Endometrial microvascular endothelial cells (primary cell): ENCODE data around the gene KIF4A. TPM values are rescaled to one million over a fixed set of nuclear protein-coding genes. Genes with fewer than 3 reads are reported as not detected.
"Not testable (repeated sequence)": the region's sequence is repeated elsewhere in the genome, so short reads cannot be mapped to it uniquely, and the experiment has no call there.

Experiments used
- in situ Hi-C: cut with HindIII; loops from 2 replicates; pipeline ENCODE4 v1.10.0; 2017; ENCODE audit warnings: low sequenced_read_pairs, low pct_unique_long_range_greater_than_20kb; ENCODE audit errors: inconsistent ontology term
- total RNA-seq: library from RNA; depleted of rRNA; stranded (reverse); fragments of >200 nt; gene quantifications from one replicate; pipeline ENCODE4 v1.2.3, GENCODE V29; 2015; ENCODE audit errors: inconsistent ontology term

Gene KIF4A, protein sequence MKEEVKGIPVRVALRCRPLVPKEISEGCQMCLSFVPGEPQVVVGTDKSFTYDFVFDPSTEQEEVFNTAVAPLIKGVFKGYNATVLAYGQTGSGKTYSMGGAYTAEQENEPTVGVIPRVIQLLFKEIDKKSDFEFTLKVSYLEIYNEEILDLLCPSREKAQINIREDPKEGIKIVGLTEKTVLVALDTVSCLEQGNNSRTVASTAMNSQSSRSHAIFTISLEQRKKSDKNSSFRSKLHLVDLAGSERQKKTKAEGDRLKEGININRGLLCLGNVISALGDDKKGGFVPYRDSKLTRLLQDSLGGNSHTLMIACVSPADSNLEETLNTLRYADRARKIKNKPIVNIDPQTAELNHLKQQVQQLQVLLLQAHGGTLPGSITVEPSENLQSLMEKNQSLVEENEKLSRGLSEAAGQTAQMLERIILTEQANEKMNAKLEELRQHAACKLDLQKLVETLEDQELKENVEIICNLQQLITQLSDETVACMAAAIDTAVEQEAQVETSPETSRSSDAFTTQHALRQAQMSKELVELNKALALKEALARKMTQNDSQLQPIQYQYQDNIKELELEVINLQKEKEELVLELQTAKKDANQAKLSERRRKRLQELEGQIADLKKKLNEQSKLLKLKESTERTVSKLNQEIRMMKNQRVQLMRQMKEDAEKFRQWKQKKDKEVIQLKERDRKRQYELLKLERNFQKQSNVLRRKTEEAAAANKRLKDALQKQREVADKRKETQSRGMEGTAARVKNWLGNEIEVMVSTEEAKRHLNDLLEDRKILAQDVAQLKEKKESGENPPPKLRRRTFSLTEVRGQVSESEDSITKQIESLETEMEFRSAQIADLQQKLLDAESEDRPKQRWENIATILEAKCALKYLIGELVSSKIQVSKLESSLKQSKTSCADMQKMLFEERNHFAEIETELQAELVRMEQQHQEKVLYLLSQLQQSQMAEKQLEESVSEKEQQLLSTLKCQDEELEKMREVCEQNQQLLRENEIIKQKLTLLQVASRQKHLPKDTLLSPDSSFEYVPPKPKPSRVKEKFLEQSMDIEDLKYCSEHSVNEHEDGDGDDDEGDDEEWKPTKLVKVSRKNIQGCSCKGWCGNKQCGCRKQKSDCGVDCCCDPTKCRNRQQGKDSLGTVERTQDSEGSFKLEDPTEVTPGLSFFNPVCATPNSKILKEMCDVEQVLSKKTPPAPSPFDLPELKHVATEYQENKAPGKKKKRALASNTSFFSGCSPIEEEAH
- 24.3 TPM for total RNA-seq

DNA sequence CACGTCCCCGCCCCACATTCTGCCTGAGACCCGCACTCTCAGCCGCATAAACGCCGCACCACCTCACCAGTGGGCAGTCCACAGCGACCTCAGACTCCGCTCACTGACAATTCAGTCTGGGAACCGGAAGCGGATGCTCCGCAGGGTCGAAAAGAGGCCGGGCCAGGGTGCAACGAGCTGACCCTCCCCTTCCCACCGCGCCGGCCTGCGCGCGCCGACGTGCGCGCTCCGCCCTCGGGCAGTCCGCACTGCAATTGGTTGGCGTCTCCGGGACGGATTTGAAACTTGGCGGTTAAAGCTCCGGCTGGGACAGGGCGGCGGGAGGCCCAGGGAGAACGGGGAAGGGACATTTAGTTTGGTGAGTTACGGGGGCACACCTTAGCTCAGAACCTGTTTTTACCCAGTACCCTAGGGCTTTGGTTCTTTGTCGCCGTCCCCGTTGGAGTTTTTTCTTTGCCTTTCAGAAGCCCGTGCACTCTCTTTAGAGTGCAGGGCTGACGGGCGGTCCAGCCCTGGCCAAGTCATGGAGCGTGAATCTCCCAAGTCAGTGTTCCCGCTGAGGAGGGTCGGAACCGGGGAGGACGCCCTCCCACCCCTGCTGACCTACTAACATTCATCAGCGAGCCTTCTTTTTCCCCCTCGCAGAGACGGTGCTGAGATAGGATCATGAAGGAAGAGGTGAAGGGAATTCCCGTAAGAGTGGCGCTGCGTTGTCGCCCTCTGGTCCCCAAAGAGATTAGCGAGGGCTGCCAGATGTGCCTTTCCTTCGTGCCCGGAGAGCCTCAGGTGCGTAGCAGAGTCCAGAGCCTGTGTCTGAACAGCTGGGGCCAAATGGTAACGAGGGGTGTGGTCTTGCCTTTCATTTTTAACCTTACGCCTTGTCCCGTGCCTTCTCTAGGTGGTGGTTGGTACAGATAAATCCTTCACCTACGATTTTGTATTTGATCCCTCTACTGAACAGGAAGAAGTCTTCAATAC, at the start of gene KIF4A, which contains the start of gene PDZD11:
Gene KIF4A (plus strand): TSS at position 312 of the 978 bp plus-strand sequence. CDS start 355 bp downstream, at position 667.
Gene PDZD11 (minus strand): TSS at position 135 of the 978 bp plus-strand sequence. CDS start 586 bp downstream, outside the sequence.
- in situ Hi-C loops: no loop called here

DNA sequence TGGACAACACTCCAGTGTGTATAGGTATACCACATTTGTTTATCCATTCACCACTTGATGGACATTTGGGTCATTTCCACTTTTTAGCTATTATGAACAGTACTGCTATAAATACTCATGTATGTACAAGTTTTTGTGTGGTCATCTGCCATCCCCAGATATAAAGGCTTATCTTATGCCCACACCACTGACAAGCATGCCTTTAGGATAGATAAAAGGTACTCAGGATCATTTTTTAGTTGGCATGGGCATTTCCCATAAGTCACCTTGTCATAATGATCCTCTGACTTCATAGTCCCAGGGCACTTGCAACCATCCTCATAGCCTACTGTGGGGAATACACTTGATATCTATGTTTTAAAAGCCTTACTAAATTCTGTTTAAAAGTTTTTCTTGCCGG, 49.2 kb upstream of the KIF4A start:
- in situ Hi-C loops: no loop called here

DNA sequence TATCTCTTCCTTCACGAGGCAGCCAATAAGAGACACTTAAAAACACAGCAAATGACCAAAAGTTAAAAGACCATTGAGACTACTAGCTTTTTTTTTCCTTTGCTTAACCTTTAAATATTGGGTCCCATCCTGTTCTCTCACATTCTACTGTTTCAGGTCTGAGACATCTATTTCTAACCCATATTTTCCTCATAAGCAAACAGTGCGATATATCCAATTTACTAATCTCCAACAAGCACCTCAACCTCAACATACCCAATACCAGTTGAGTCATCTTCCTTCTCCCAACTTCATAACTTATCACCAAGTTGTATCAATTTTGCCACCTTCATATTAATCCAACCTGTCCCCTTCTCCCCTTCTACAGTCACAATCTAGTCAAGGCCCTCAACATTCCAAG, 48.4 kb upstream of the KIF4A start:
- in situ Hi-C loops: no loop called here

DNA sequence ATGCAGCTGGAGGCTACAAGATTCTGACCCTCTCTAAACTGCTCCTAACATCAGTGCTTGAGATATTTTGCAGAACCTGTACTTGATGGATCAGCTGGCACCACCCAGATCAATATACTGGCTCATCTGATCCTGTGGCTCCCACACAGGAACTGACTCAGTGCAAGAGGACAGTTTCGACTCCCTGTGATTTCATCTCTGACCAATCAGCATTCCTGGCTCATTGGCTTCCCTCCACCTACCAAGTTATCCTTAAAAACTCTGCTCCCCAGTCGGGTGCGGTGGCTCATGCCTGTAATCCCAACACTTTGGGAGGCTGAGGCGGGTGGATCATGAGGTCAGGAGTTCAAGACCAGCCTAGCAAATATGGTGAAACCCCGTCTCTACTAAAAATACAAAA, 46.3 kb upstream of the KIF4A start:
- in situ Hi-C loops: not testable (repeated sequence)

DNA sequence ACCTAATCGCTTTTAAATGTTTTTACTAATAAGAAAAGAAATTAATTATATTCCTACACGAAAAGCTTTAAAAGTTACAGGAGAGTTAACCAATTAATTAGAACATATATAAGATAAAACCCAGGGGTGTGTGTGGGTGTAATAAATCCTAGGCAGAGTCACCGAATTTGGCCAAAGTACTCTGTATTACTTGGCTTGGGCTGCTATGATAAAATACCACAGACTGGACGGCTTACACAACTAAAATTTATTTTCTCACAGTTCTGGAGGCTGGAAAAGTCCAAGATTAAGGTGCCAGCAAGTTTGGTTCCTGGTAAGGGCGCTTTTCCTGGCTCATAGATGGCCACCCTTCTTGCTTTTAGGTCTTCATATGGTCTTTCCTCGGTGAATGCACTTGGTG, 45.0 kb upstream of the KIF4A start:
- in situ Hi-C loops: no loop called here

DNA sequence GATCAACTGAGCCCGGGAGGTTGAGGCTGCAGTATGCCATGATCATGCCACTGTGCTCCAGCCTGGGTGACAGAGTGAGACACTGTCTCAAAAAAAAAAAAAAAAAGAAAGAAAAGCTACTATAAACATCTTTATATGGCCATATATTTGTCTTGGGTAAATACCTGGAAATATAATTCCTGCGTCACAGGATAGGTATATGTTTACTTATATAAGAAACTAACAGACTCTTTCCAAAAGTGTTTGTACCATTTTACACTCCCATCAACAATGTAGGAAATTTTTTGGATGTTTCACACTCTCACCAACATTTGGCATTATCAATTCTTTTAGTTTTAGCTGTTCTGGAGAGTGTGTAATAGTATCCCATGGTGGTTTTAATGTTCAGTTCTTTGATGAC, 42.7 kb upstream of the KIF4A start:
- in situ Hi-C loops: no loop called here

DNA sequence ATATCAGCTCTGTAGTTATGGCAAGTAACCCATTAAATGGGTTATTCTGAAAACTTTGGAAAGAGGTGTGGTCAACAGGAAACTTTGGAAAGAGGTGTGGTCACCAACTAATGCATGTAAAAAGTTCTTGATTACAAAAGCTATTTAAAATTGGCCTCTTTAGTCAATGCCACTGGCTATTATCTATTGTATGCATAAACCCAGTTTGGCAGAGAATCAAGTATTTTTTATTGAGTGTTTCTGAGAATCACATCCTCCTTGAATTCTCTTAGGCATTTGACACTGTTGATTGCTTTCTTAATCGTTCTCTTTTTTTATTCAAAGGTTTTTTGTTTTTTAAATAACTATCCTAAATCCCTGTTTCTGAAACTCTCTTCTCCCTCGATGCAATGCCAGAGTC, 37.4 kb upstream of the KIF4A start:
- in situ Hi-C loops: no loop called here

DNA sequence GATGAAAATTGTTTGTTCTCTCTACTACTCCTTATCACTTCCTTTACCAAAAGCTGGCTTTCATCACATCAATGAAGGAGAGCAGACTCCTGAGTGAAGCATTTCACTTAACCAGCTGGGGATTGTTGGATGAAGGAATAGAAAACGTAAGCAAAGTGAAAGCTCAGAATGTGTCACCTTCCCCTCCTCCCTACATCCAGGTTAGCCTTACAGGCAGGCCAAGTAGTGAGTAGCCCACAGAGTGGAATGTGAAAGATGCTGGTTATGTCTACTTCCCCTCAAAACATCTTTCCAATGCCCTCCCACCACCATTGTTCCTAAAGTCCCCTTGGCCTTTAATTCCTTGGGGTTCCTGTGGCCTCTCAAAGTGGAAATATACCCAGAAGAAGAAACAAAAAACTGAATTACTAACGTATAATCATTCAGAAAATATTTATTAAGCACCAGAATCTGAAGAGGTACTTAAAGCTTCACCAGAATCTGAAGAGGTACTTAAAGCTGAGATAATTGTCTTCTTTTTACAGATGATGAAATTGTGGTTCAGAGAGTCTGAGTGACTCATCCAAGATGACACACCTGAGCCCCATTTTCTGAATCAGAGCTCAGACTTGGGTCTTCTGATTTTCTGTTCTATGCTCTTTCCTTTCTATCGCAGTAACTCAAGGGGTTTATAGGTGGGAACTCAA, 36.4 kb upstream of the KIF4A start:
- in situ Hi-C loops: no loop called here

DNA sequence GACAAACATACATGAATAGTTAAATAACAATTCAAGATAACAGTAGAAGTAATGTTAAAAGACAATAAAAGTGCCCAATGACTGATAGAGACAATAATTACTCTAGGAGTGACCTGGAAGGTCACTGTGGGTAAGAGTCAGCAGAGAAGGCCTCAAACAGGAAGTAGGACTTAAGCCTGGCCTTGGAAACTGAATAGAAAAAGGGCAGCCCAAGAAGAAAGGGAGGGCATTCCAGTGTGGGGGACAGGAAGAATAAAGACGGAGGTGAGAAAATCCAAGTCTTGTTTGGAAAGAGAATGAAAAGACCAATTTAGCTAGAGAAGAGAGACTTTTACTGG, 35.9 kb upstream of the KIF4A start:
- in situ Hi-C loops: no loop called here

DNA sequence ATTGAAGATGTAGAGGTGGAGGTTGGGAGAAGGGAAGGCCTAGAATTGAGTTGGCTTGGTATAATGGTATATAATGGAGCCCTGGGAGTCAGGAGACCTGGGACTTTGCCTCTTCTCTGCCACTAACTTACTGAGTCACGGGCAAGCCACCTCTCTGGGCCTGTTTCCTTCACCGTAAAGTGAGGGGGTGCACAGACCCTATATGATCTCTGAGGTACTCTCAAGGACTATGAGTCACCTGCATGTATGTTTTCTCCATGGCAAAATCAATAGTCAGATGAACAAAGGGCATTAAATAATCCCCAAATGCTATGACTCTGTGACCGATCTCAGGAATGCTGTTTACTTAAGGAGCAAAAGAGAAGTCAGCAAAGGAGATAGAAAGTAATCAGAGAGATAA, 35.0 kb upstream of the KIF4A start:
- in situ Hi-C loops: no loop called here

DNA sequence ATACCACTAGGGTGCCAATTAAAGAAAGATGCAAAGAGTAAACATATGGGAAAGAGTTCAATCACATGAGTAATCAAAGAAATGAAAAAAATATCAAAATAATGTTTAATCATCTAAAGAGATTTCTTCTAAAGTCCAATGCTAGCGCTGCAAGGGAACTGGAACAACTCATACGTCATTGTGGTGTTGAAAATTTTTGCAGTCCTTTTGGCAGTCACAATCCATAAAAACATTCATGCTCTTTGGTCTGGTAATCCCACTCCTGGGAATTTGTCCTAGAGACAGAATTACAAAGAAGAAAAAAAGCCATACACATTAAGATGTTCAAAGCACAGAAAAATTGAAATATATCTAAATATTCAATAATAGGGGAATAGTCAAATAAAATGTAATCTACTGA, 34.5 kb upstream of the KIF4A start:
- in situ Hi-C loops: no loop called here

DNA sequence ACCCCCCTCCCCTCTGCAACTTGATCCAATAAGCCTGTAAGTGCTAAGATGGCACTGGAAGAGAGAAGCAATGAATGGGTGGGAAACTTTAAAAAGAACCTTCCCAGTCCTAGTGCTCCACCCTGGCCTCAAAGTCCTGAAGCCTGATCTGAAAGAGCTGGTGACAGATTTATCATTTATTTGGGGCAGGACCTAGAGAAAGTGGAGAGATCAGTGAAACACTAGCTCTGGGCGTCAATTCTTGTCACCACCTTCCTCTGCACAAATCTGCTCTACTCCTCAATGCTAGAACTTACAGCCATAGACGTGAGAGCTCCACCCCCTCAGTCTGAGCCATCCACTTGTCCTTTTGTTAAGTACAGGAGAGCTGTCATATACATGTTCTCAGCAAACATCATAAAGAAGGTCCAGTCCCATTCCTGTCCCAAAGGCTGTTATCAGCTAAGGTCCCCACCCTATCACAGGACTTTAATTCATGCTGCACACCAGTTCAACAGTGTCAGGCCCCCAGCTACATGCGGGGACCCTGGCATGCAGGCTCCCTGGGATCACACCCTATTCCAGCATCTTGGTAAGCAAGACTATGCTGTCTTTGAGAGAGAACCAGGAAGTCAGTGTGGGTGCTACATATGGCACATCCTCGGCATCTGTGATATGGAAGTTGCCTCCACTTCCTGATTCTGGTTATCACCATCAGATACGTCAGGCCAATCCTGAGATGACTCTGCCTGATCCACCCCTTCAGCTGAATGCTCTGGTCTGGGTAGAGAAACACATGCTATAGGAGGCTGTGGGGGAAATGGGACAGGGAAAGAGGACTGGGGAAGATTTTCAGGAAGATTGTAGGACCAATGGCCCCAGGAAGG, 32.2 kb upstream of the KIF4A start:
- in situ Hi-C loops: no loop called here

DNA sequence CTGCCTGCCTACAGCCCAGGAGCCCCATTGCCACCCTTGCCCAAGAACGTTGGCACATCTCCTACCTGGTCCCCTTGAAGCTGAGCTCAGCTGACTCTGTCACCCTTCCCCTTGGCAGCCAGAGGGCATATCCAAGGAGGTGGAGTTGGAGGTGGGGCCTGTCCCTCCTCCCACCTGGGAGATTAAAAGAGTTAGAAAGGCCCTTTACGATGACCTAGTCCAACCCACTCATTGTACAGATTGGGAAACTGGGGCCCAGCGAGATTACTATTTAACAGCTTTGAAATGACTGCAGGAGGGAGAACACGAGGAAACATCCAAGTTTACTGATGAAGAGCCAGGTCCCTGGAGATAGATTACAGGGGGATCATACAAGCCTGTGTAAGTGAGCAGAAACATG, 29.8 kb upstream of the KIF4A start, which contains the start of gene P2RY4:
Gene P2RY4 (minus strand): TSS at position 101 of the 400 bp plus-strand sequence. CDS start 580 bp downstream, outside the sequence.
- in situ Hi-C loops: no loop called here

DNA sequence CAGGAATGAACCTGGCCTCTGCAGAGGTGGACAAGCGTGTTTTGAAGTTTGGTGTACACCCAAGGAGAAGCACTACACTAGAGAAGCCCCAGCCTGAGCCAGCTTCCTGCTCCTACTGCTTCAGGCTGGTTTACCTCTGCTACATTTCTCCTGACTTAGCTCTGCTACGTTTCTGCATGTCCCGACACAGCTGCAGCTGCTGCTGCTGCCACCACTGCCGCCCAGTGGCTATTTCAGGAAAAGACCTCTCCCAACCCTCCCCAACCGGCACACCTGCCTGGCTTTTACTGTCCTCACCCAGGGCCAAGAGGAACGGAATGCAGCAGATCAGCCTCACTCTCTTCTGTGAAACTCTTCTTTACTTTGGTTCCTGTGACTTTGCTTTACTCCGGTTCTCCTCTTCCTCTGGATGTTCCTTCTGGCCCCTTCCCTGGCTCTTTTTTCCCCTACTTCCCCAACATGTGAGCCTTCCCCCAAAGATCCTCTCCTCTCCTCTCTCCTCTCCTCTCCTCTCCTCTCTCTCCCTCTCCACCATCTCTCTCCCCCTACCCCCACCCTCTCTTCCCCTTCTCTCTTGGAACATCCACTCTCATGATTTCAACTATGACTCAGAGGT, 26.8 kb upstream of the KIF4A start:
- in situ Hi-C loops: no loop called here

DNA sequence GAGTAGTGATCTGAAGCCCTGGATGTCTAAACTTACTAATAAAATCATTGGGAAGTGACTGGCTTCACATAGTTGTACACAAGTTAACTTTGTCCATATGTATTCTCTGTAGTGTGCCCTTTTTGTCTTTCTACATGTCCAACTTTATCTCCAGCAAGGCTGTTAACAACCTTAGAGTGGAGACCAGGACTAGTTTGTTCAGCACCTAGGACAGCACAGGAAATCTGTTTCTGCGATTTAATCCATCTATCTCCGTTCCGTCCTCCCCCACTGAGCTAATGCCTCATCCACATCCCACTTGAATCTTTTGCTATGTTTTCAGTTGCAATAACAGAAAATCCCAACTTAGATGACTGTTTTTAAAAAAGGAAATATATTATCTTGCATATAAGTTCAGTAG, 25.1 kb upstream of the KIF4A start:
- in situ Hi-C loops: no loop called here

DNA sequence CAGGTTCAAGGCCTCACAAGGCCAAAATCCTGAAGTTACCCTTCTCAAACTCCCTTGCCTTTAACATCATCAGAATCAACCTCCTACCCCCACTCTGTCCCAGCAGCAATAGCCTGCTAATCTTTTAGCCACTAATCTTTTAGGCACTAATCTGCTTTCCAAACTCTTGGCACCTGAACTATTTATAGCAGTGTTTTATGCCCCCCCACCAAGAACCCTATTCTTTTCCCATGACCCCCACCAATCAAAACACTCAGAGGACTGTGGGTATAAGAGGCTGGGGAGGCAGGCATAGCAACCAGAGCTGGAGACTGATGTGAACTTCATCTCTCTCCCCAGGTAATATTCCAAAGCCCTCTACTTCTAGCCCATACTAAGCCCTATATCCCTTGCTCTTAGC, 21.9 kb upstream of the KIF4A start, which contains the start of gene ARR3:
Gene ARR3 (plus strand): TSS at position 301 of the 400 bp plus-strand sequence. CDS start 1,052 bp downstream, outside the sequence.
- in situ Hi-C loops: no loop called here
